ENCODE measurements around the gene MARCHF6. TPM values are rescaled to one million over a fixed set of nuclear protein-coding genes. Genes with fewer than 3 reads are reported as not detected.
A peak's percentile ranks its signal among the peaks of the same experiment; 100 is the strongest.

Gene MARCHF6
- total and polyA plus RNA-seq, 9 of the 15 experiments (the other 6 are each of a cell fraction or from before 2014, with no cell fraction given), result 74.1 to 456 (median 116) TPM

GRCh38 chr5:10319202-10319851 is 34.2 kb upstream of the MARCHF6 start (continued):
- TF ChIP-seq TCF7 (IDR thresholded peaks at IDR 0.05; ENCODE audit: borderline replicate concordance), result 0 out of 2 replicates have a peak, but pooled peaks have one; percentile 39
- TF ChIP-seq CGGBP1 (CRISPR knock-in tag; IDR thresholded peaks at IDR 0.05), result no peak
- no peak; the same call in 1 of the 2 replicates for TF ChIP-seq MTA2 (IDR thresholded peaks at IDR 0.05; ENCODE audit: low read depth)
- TF ChIP-seq JUNB (CRISPR knock-in tag; conservative IDR thresholded peaks at IDR 0.05), result peak; percentile 55; the same call in 1 of the 2 replicates
- no peak for TF ChIP-seq TARDBP (IDR thresholded peaks at IDR 0.05)
- TF ChIP-seq HES1 (IDR thresholded peaks at IDR 0.05; ENCODE audit: low read depth), result no peak
- TF ChIP-seq SREBF1 (IDR thresholded peaks at IDR 0.05; ENCODE audit: borderline replicate concordance, low read depth, low read length), result no peak
- TF ChIP-seq SMAD4 (CRISPR knock-in tag; conservative IDR thresholded peaks at IDR 0.05), result peak; percentile 24; the same call in 1 of the 2 replicates
- peak; percentile 70 for TF ChIP-seq NFIC (IDR thresholded peaks at IDR 0.05)
- TF ChIP-seq, protein P1, sequence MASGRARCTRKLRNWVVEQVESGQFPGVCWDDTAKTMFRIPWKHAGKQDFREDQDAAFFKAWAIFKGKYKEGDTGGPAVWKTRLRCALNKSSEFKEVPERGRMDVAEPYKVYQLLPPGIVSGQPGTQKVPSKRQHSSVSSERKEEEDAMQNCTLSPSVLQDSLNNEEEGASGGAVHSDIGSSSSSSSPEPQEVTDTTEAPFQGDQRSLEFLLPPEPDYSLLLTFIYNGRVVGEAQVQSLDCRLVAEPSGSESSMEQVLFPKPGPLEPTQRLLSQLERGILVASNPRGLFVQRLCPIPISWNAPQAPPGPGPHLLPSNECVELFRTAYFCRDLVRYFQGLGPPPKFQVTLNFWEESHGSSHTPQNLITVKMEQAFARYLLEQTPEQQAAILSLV (tag; IDR thresholded peaks at IDR 0.05), result no peak
- peak; percentile 60 for TF ChIP-seq ADNP (tag; IDR thresholded peaks at IDR 0.05)
- peak; percentile 54 for TF ChIP-seq FOS (IDR thresholded peaks at IDR 0.05; ENCODE audit: extremely low read depth, insufficient read length)
- no peak for TF ChIP-seq ZNF407 (IDR thresholded peaks at IDR 0.05; ENCODE audit: low read depth)
- TF ChIP-seq POLR2A (conservative IDR thresholded peaks at IDR 0.05), result peak; percentile 54; the same call in 1 of the 2 replicates
- peak; percentile 43; the same call in 1 of the 2 replicates for TF ChIP-seq STAT5A (IDR thresholded peaks at IDR 0.05; ENCODE audit: borderline replicate concordance, low read length)
- TF ChIP-seq ZNF263 (CRISPR knock-in tag; IDR thresholded peaks at IDR 0.05; ENCODE audit: borderline replicate concordance), result peak; percentile 35; the same call in 1 of the 2 replicates
- peak; percentile 80 for TF ChIP-seq ZFP36 (IDR thresholded peaks at IDR 0.05; ENCODE audit: low read depth, low read length, partially characterized antibody)
- TF ChIP-seq ZNF23 (CRISPR knock-in tag; IDR thresholded peaks at IDR 0.05), result no peak
